HG03045 (cell line): ENCODE measurements around the gene CIZ1.

Experiments
- ATAC-seq: cut with Tn5 transposase; IDR thresholded peaks from one replicate; pipeline ENCODE4 v1.9.1; 2021; ENCODE audit warnings: mild to moderate bottlenecking, moderate library complexity; ENCODE audit not compliant: unreplicated experiment

The CIZ1 gene

GRCh38 chr9:128163523-128164306 lies 27.7 kb downstream of the CIZ1 start:
- no peak for ATAC-seq

- ATAC-seq: no peak
Observed at GRCh38 chr9:128163027-128163515, 28.3 kb downstream of the CIZ1 start.

- no peak for ATAC-seq
Observed at GRCh38 chr9:128162215-128163026, 29.0 kb downstream of the CIZ1 start.

DNA sequence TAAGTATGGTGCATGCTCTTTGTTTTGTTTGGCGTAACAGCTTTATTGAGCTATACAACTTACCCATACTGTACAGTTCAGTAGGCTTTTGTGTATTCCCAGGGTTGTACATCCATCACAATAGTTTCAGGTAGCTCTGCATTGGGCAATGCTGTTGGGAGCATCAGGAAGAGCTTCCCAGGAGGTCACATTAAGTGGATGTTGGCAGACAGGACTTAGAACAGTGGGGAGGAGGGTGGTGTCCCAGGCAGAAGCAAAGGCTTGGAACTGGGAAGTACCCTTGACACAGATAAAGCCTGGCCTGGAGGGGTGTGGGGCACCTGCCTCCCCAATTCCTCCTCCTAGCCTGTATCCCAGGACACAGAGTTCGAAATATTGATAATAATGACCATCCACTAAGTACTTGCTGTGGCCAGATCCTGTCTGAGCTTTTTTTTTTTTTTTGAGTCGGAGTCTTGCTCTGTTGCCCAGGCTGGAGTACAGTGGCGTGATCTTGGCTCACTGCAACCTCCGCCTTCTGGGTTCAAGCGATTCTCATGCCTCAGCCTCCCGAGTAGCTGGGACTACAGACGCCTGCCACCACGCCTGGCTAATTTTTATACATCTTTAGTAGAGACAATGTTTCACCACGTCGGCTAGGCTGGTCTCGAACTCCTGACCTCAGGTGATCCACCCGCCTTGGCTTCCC lies 30.0 kb downstream of the CIZ1 start:
- no peak for ATAC-seq

GRCh38 chr9:128160603-128160987 lies 30.8 kb downstream of the CIZ1 start:
- ATAC-seq: peak; percentile 8

DNA sequence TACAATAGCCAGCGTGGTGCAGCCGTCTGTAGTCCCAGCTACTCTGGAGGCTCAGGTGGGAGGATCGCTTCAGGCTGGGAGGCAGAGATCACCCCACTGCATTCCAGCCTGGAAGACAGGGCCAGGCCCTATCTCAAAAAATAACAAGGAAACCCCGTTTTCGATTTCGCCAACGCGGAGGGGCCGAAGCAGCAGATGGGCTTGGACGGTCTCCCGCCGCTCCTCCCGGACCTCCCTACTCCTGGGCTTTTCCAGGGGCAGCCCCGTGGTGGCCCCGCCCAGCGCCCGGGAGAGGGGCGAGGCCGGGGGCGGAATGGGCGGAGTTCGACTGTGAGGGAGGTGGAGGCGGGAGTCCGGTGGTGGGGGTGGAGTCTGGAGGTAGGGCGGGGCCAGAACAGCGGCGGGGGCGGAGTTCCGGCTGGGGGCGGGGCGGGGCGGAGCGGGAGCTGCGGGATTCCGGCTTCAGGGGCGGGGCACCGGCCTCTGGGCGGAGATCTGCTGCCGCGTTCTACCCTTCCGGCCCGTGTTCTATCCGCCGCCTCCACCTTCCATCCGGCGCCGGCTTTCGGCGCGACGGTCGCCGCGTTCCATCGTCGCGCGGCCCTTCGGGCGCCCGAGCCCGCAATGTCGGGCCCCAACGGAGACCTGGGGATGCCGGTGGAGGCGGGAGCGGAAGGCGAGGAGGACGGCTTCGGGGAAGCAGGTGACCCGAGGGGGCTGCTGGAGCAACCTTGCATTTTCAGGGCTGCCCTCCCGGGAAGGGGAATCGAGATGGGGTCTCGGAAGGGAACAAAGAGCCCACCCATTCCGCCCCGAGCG lies 31.4 kb downstream of the CIZ1 start, which contains the start of gene BBLN:
Gene BBLN (plus strand): TSS at position 482 of the 819 bp plus-strand sequence. CDS start 143 bp downstream, at position 625.
- peak; percentile 70 for ATAC-seq

DNA sequence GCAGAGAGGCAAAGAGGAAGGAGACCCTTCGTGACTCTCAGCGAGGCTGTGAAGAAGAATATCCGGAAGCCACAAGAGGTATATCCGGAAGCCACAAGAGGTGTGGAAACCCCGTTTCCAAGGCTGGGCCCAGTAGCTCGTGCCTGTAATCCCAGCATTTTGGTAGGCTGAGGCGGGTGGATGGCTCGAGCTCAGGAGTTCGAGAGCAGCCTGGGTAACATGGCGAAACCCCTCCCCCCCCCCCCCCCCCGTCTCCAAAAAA lies 31.9 kb downstream of the CIZ1 start:
- ATAC-seq: no peak

GRCh38 chr9:128155736-128156500 lies 35.5 kb downstream of the CIZ1 start:
- ATAC-seq: no peak

GRCh38 chr9:128153947-128154695 lies 37.3 kb downstream of the CIZ1 start:
- no peak for ATAC-seq

GRCh38 chr9:128153060-128153946 lies 38.1 kb downstream of the CIZ1 start:
- no peak for ATAC-seq

DNA sequence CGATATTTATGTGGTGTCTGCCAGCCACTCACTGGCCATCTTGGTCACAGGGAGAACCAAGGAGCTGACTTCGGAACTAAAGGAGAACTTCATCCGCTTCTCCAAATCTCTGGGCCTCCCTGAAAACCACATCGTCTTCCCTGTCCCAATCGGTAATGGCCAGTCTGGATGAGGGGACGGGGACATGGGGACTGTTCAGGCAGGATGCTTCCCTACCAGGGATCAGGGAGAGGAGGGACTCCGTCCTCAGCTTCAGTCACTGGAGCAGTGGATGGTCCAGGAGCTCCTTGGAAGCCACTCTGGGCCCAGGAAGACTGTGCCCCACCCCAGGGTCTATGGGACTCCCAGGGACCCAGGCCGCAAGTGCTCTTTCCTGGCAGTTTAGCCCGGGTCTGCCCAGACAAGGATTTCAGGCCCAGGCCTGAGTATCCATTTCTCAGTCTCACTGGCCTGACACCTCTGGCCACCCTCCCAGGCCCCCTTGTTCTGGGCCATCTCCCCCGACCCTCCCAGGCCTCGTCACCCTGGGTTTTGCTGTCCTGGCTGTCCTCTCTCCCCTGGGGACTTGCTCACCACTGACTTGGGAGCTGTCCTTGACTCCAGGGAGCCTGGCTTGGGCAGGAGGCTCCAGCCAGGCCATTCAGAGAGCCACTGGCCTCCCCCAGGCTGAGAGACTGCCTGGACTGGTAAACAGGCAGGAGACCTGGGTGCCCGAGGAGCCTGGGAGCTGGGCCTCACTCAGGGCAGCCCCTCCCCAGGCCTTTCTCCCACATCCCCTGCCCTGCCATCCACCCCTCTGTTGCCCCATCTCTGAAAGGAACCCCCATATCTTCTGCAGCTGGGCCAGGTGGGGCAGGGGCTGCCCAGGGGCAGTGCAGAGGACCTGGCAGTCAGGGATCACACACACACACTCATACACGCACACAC lies 39.0 kb downstream of the CIZ1 start:
- no peak for ATAC-seq

GRCh38 chr9:128151309-128152132 lies 39.9 kb downstream of the CIZ1 start:
- no peak for ATAC-seq

DNA sequence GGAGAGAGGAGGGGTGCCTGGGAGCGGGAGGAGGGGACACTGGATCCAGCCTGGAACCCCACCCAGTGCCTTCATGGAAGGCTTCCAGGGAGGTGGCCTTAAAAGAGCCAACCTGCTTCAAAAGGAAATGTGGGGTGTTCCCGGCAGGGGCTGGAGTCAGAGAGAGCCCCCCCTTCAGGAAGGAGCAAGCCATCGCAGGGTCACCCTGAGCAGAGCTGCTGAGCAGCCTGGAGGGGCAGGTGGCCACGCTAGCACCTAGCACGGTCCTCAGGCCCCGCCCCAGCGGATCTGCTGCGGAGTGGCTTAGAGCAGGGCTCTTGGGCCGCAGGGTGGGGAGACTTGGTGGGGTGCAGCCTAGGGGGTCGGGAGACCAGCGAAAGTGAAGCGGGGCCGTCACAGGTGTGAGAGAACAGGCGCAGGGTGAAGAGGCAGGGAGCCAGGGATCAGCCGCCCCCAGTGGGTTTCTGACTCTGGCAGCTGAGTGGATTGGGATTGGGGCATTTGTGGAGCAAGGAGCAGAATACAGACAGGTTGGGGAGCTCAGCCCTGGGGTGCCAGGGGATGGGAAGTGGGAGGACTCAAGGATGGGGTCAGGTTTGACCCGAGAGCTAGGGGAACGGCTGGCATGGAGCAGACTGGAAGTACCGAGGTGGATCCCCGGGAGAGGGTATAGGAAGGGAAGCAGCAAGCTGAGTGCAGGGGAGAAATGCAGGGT lies 40.6 kb downstream of the CIZ1 start:
- no peak for ATAC-seq

GRCh38 chr9:128149951-128150593 lies 41.3 kb downstream of the CIZ1 start:
- ATAC-seq: no peak

DNA sequence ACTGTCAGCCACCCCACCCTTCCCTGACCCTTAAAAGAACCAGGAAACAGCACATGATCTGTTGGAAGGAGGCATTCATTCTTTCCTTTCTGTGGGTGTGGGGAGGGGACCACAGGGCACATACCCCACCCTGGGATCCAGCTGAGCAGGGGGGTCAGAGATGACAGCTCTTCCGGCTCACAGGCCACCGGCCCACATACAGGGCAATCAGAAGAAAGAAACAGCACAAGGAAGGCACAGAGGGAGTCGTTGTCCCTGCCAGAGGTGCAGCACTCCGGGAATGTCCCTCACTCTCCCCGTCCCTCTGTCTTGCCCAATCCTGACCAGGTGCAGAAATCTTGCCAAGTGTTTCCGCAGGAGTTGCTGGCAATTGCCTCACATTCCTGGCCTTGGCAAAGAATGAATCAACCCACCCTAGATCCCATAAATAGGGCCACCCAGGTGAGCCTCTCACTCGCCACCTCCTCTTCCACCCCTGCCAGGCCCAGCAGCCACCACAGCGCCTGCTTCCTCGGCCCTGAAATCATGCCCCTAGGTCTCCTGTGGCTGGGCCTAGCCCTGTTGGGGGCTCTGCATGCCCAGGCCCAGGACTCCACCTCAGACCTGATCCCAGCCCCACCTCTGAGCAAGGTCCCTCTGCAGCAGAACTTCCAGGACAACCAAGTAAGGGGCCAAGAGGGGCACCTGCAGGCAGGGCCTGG lies 42.2 kb downstream of the CIZ1 start, which contains the start of gene LCN2:
Gene LCN2 (plus strand): TSS at position 453 of the 701 bp plus-strand sequence. CDS start 73 bp downstream, at position 526.
- ATAC-seq: no peak
